Heart left ventricle (tissue), 16 donors: ENCODE data around the gene OBI1. TPM values are rescaled to one million over a fixed set of nuclear protein-coding genes. Genes with fewer than 3 reads are reported as not detected.

ENCODE experiments used
- ATAC-seq, 4 donors: fragments of 200-7000 bp; cut with Tn5 transposase; one replicate each; pipeline ENCODE4 v1.9.1; 2020 to 2022; ENCODE audit warnings: moderate library complexity in 4 of 4, mild to moderate bottlenecking in 3 of 4, moderate number of reproducible peaks in 1 of 4
- DNase-seq, 5 donors: peaks; one replicate each; pipeline ENCODE4 v3.0.0-alpha.2; 2020
- H3K27ac ChIP-seq, 12 donors: fragments of 200-600 bp; sonication (generic) in 4 of 12; one replicate each; pipeline versions ENCODE4 v1.5.0 to v1.8.0; 2016 to 2022; ENCODE audit warnings: mild to moderate bottlenecking in 2 of 12
- H3K27me3 ChIP-seq, 9 donors: fragments of 200-600 bp; sonication (generic) in 2 of 9; one replicate each; pipeline versions ENCODE4 v1.5.1 to v1.8.0; 2016 to 2022; ENCODE audit warnings: mild to moderate bottlenecking in 3 of 9
- H3K36me3 ChIP-seq, 9 donors: fragments of 200-600 bp; sonication (generic) in 2 of 9; one replicate each; pipeline versions ENCODE4 v1.5.0 to v1.8.0; 2018 to 2022; ENCODE audit warnings: mild to moderate bottlenecking in 2 of 9
- H3K4me1 ChIP-seq, 12 donors: fragments of 200-600 bp; sonication (generic) in 4 of 12; one replicate each; pipeline versions ENCODE4 v1.5.0 to v1.8.0; 2016 to 2022; ENCODE audit warnings: mild to moderate bottlenecking in 3 of 12
- H3K4me3 ChIP-seq, 12 donors: fragments of 200-600 bp; sonication (generic) in 4 of 12; one replicate each; pipeline versions ENCODE4 v1.5.0 to v1.8.0; 2017 to 2022; ENCODE audit warnings: mild to moderate bottlenecking in 9 of 12, moderate library complexity in 4 of 12
- H3K9me3 ChIP-seq, 12 donors: fragments of 200-600 bp; sonication (generic) in 4 of 12; one replicate each; pipeline versions ENCODE4 v1.5.0 to v1.8.0; 2016 to 2022; ENCODE audit warnings: mild to moderate bottlenecking in 1 of 12
- CTCF ChIP-seq, 12 donors: fragments of 200-600 bp; sonication (generic) in 4 of 12; IDR thresholded peaks; one replicate each; pipeline versions ENCODE4 v1.5.0 to v1.8.0; 2018 to 2022; ENCODE audit warnings: antibody characterized with exemption in 12 of 12, mild to moderate bottlenecking in 5 of 12
- POLR2A ChIP-seq, 2 donors: fragments of 450-650 bp; IDR thresholded peaks; one replicate each; pipeline ENCODE4 v1.6.1; 2017; ENCODE audit warnings: antibody characterized with exemption in 2 of 2, mild to moderate bottlenecking in 2 of 2, moderate library complexity in 2 of 2
- whole genome bisulfite sequencing, 4 donors: extraction: QIAGEN DNeasy Blood & Tissue Kit in 2 of 4; methylation state at CpG; one replicate each; pipeline versions ENCODE4 v1.1.5 to v1.1.7; 2013 to 2018; 5-methylcytosine and 5-hydroxymethylcytosine counted together
- intact Hi-C, 10 donors: fragments of 100-400 bp; cut with DNase I; formaldehyde crosslinking; loops; one replicate each; pipeline versions ENCODE4 v1.11.1 to v1.14.2; 2022
- polyA plus RNA-seq, 2 donors: library from polyadenylated mRNA; stranded (reverse); fragments of 200-250 nt; gene quantifications; one replicate each; pipeline ENCODE4 v1.2.3, GENCODE V29; 2013
- total RNA-seq, 9 donors: library from RNA; depleted of rRNA in 2 of 9; stranded (reverse); fragments of >200 nt in 2 of 9; fragmentation: NEBNext Ultra II Directional in 3 of 9; extraction: Animal tissue kit (Norgen Biotek cat#: 25700) in 3 of 9; gene quantifications; one replicate each; pipeline versions ENCODE4 v1.1.0 to v1.2.4, GENCODE V29; 2016 to 2023
- donor health status: ischemic (EF 13 %, LVEDD 7.1; RV severe dilation, severe dysfunction).
- donor health status: healthy with polysubstance abuse.
- donor health status: DM: no; HTN: yes; CAD: no.
- donor health status: DM: no; HTN: no; CAD: no.
- donor health status: ischemic (EF 25% LVEDD 6.9; RV normal size, moderate dysfunction).
- donor health status: ischemic (EF 25% LVEDD 5.7; RV mildly dilated, moderate dysfunction).
- donor health status: healthy.
- donor health status: DM: yes; HTN: yes; CAD: no.
- donor health status: ischemic (EF 35%, LVEDD 5.7; RV mildly dilated, moderate dysfunction).
- donor health status: nonischemic (EF 11% LVEDD 7.7; RV severe dilation, severe dysfunction).
- donor health status: DM: yes; HTN: yes; CAD: no.
- donor health status: PGD.
- donor health status: ischemic (EF 29% LVEDD 5.4; RV normal size, mild dysfunction).
- donor health status: nonischemic (EF 23%, LVEDD 6.1; RV moderate dilation, normal function).

Gene OBI1
- total and polyA plus RNA-seq, 11 donors = 2.4 to 12.3 (median 9.7) TPM

- H3K4me1 ChIP-seq = no peaks in the 10 kb centered on the region
- 27 to 42% (median 31%) methylated on average over 2 of the region's 2 CpGs for WGBS, 4 donors
- intact Hi-C loops = loop anchor here in 2 of 10 donors (5.0 kb wide), 1 partner anchor 447 kb away; no protein-coding TSS in a partner anchor
- no peak overlapping the region for H3K4me3 ChIP-seq
- H3K36me3 ChIP-seq = no peaks in the 10 kb centered on the region
- peak in 8 of 12 donors; percentile 19 to 44 (median 26) for TF ChIP-seq CTCF (IDR thresholded peaks at IDR 0.05)
- no peak for TF ChIP-seq POLR2A (IDR thresholded peaks at IDR 0.05)
- peak in 1 of 4 donors; percentile 36 for ATAC-seq
- H3K27me3 ChIP-seq = peaks cover 0 to 12% (median 0%) of the 10 kb centered on the region in 9 donors
- H3K9me3 ChIP-seq = peaks cover 0 to 2% (median 0%) of the 10 kb centered on the region in 12 donors
- no peak for DNase-seq
- no peak overlapping the region for H3K27ac ChIP-seq
These were observed 30.1 kb upstream of the OBI1 start for GRCh38 chr13:78689011-78689410.

GRCh38 chr13:78686461-78686860 lies 27.5 kb upstream of the OBI1 start:
- ATAC-seq (no peak), DNase-seq (no peak)
- 92 to 95% (median 93%) methylated on average over 4 of the region's 4 CpGs for WGBS, 4 donors
- H3K9me3 ChIP-seq = peaks cover 0 to 6% (median 0%) of the 10 kb centered on the region in 12 donors
- no peaks in the 10 kb centered on the region for H3K4me1 ChIP-seq
- TF ChIP-seq POLR2A (IDR thresholded peaks at IDR 0.05) (no peak), CTCF (IDR thresholded peaks at IDR 0.05) (no peak)
- intact Hi-C loops = loop anchor here in 2 of 10 donors (5.0 kb wide), 1 partner anchor 444 kb away; no protein-coding TSS in a partner anchor
- H3K27me3 ChIP-seq = peaks cover 0 to 12% (median 0%) of the 10 kb centered on the region in 9 donors
- no peak overlapping the region for H3K4me3 ChIP-seq
- no peaks in the 10 kb centered on the region for H3K36me3 ChIP-seq
- no peak overlapping the region for H3K27ac ChIP-seq

- DNase-seq = no peak
- TF ChIP-seq POLR2A (IDR thresholded peaks at IDR 0.05) (no peak), CTCF (IDR thresholded peaks at IDR 0.05) (no peak)
- WGBS, 4 donors = 51 to 55% (median 55%) methylated on average over 6 of the region's 6 CpGs
- peaks cover 0 to 5% (median 0%) of the 10 kb centered on the region in 9 donors for H3K27me3 ChIP-seq
- H3K36me3 ChIP-seq = no peaks in the 10 kb centered on the region
- H3K27ac ChIP-seq = no peak overlapping the region
- ATAC-seq = no peak
- H3K9me3 ChIP-seq = peaks cover 0 to 6% (median 0%) of the 10 kb centered on the region in 12 donors
- intact Hi-C loops = no loop called here
- no peak overlapping the region for H3K4me3 ChIP-seq
- H3K4me1 ChIP-seq = peaks cover 0 to 9% (median 0%) of the 10 kb centered on the region in 12 donors
These were observed 21.8 kb upstream of the OBI1 start for GRCh38 chr13:78680576-78681350.

GRCh38 chr13:78680115-78680561 lies 21.2 kb upstream of the OBI1 start:
- Histone ChIP-seq H3K4me1 (peaks cover 0 to 9% (median 0%) of the 10 kb centered on the region in 12 donors), H3K27ac (peak overlapping the region in 1 of 12 donors; percentile 11), H3K27me3 (peaks cover 0 to 5% (median 0%) of the 10 kb centered on the region in 9 donors), H3K9me3 (peaks cover 0 to 6% (median 0%) of the 10 kb centered on the region in 12 donors), H3K36me3 (no peaks in the 10 kb centered on the region), H3K4me3 (no peak overlapping the region)
- ATAC-seq (no peak), DNase-seq (no peak)
- TF ChIP-seq POLR2A (IDR thresholded peaks at IDR 0.05) (no peak), CTCF (IDR thresholded peaks at IDR 0.05) (no peak)
- intact Hi-C loops = no loop called here
- WGBS, 4 donors = 80 to 86% (median 82%) methylated on average over 8 of the region's 8 CpGs
